Spleen (tissue), 11 donors: ENCODE data around the gene WRAP73. TPM values are rescaled to one million over a fixed set of nuclear protein-coding genes. Genes with fewer than 3 reads are reported as not detected.

ENCODE experiments used
- DNase-seq: peaks from one replicate; pipeline ENCODE4 v3.0.0-alpha.2; 2020
- H3K27ac ChIP-seq, 8 donors: fragments of 200-600 bp; sonication (generic) in 7 of 8; 1 replicate in 4 of 8; 2 replicates in 4 of 8; pipeline versions ENCODE4 v1.5.0 to v1.8.0; 2016 to 2021; ENCODE audit warnings: inconsistent platforms in 4 of 8, mild to moderate bottlenecking in 4 of 8, moderate library complexity in 1 of 8
- H3K27me3 ChIP-seq, 7 donors: fragments of 200-600 bp; sonication (generic) in 6 of 7; replicated peaks in 1 of 7; 1 replicate in 4 of 7; 2 replicates in 3 of 7; pipeline versions ENCODE4 v1.5.0 to v1.8.0; 2016 to 2021; ENCODE audit warnings: inconsistent platforms in 3 of 7, mild to moderate bottlenecking in 1 of 7
- H3K36me3 ChIP-seq, 6 donors: fragments of 200-600 bp; sonication (generic) in 5 of 6; 1 replicate in 4 of 6; 2 replicates in 2 of 6; pipeline versions ENCODE4 v1.5.0 to v1.8.0; 2016 to 2021; ENCODE audit warnings: inconsistent platforms in 2 of 6
- H3K4me1 ChIP-seq, 6 donors: fragments of 200-600 bp; sonication (generic) in 5 of 6; 1 replicate in 3 of 6; 2 replicates in 3 of 6; pipeline versions ENCODE4 v1.5.0 to v1.8.0; 2016 to 2021; ENCODE audit warnings: inconsistent platforms in 3 of 6
- H3K4me3 ChIP-seq, 8 donors: fragments of 200-600 bp; sonication (generic) in 7 of 8; 1 replicate in 4 of 8; 2 replicates in 4 of 8; pipeline versions ENCODE4 v1.5.0 to v1.8.0; 2016 to 2021; ENCODE audit warnings: inconsistent platforms in 4 of 8, mild to moderate bottlenecking in 4 of 8, moderate library complexity in 2 of 8
- H3K9me3 ChIP-seq, 8 donors: fragments of 200-600 bp; sonication (generic) in 7 of 8; 1 replicate in 4 of 8; 2 replicates in 4 of 8; pipeline versions ENCODE4 v1.5.0 to v1.8.0; 2016 to 2021; ENCODE audit warnings: inconsistent platforms in 4 of 8
- POLR2A ChIP-seq, 3 donors: fragments of 450-650 bp; IDR thresholded peaks; one replicate each; pipeline ENCODE4 v1.5.1; 2017; ENCODE audit warnings: antibody characterized with exemption in 3 of 3, mild to moderate bottlenecking in 1 of 3
- POLR2AphosphoS5 ChIP-seq, 3 donors: sonication (generic); formaldehyde crosslinking; IDR thresholded peaks; one replicate each; pipeline ENCODE4 v1.5.1; 2017; ENCODE audit warnings: antibody characterized with exemption in 3 of 3
- WGBS, 5 donors: extraction: QIAGEN DNeasy Blood & Tissue Kit in 3 of 5; methylation state at CpG; one replicate each; pipeline versions ENCODE4 v1.1.5 to v1.1.7; 2013 to 2018; 5-methylcytosine and 5-hydroxymethylcytosine counted together
- intact Hi-C: fragments of 100-400 bp; cut with DNase I; formaldehyde crosslinking; loops from one replicate; pipeline ENCODE4 v1.15.0; 2023; ENCODE audit warnings: low total_unique reads
- polyA plus RNA-seq, 3 donors: library from polyadenylated mRNA; stranded (reverse); fragments of 200-250 nt; gene quantifications; one replicate each; pipeline ENCODE4 v1.2.1, GENCODE V29; 2013
- total RNA-seq, 7 donors: library from RNA; depleted of rRNA in 3 of 7; stranded (reverse); fragments of >200 nt in 3 of 7; fragmentation: NEBNext Ultra II Directional in 4 of 7; extraction: Animal tissue kit (Norgen Biotek cat#: 25700) in 4 of 7; gene quantifications; one replicate each; pipeline versions ENCODE4 v1.1.0 to v1.2.1, GENCODE V29; 2016 to 2021
- TF ChIP-seq, protein P1 (sequence below), 11 experiments: fragments of 200-600 bp in 7 of 11; fragments of 450-650 bp in 4 of 11; sonication (generic) in 4 of 11; IDR thresholded peaks in 8 of 11; conservative IDR thresholded peaks in 3 of 11; 1 replicate in 7 of 11; 2 replicates in 4 of 11; pipeline versions ENCODE4 v1.4.0 to v1.8.0; 2016 to 2021; ENCODE audit warnings: antibody characterized with exemption in 11 of 11, inconsistent platforms in 4 of 11, mild to moderate bottlenecking in 1 of 11
- donor health status: healthy with polysubstance abuse.
- donor health status: DM: no; HTN: no; CAD: no; lungs with moderate emphysema.
- donor health status: DM: no; HTN: no; CAD: no.
- donor health status: Bipolar disorder and iron deficiency.
- donor health status: healthy.
- donor health status: DM: no; HTN: no; CAD: no.
- donor health status: DM: yes; HTN: yes; CAD: no.

Gene WRAP73
- total and polyA plus RNA-seq, 10 donors = 20.1 to 28.3 (median 25.3) TPM

DNA sequence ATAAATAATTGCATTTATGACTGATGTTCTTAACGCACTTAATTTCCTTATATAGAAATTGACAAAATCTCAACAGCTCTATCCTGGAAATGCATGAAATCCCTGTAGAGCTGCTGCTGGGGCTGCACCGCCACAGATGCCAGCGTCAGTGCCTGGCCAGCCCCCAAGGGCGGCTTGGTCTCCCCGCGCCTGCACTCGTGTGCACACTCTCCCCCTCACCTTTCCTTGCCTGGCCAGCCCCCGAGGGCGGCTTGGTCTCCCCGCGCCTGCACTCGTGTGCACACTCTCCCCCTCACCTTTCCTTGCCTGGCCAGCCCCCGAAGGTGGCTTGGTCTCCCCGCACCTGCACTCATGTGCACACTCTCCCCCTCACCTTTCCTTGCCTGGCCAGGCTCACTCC lies 13.8 kb downstream of the WRAP73 start:
- peaks cover 0 to 100% (median 91%) of the 10 kb centered on the region in 6 donors for H3K36me3 ChIP-seq
- DNase-seq = peak; percentile 29
- no peaks in the 10 kb centered on the region for H3K9me3 ChIP-seq
- TF ChIP-seq POLR2AphosphoS5 (IDR thresholded peaks at IDR 0.05) = no peak
- H3K4me3 ChIP-seq = no peak overlapping the region
- intact Hi-C loops = no loop called here
- no peak overlapping the region for H3K27ac ChIP-seq
- no peaks in the 10 kb centered on the region for H3K4me1 ChIP-seq
- no peaks in the 10 kb centered on the region for H3K27me3 ChIP-seq
- 90 to 99% (median 96%) methylated on average over 12 to 14 of the region's 14 CpGs for WGBS, 5 donors

DNA sequence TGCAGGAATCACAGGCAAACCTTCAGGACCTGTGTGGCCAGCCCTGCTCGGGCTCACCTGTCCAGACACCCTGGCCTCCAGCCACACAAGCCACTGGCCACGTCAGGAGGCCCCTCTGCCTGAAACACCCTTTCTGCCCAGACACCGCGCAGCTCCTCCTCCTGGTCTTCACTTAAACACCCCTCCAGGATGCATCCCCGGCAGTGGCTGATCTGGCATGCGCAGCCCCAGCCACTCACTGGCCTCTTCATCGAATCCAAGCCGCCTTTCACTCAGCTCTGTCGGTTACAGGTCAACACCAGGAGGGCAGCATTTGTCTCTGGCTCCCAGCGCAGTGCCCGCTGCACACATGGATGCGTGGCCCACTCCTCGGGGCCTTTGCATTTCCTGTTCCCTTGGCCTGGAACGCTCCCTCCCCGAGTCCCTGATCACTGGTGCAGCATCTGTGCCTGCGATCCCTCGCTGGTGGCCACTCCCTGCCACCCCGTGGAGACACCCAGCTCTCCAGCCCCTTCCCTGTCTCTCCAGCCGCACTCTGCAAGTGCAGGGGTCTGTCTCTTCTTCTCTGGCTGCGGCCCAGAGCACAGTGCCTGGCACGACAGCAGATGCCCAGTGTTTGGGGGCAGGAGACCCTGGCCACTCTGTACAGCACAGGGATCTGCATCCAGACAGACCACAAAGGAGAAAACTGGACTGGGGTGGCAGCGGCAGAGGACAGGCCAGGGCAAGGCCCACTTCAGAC lies 15.7 kb downstream of the WRAP73 start:
- Histone ChIP-seq H3K36me3 (peaks cover 0 to 100% (median 96%) of the 10 kb centered on the region in 6 donors), H3K27me3 (no peaks in the 10 kb centered on the region), H3K27ac (no peak overlapping the region), H3K4me1 (peaks cover 0 to 7% (median 3%) of the 10 kb centered on the region in 6 donors), H3K4me3 (no peak overlapping the region), H3K9me3 (no peaks in the 10 kb centered on the region)
- no peak for TF ChIP-seq POLR2A (IDR thresholded peaks at IDR 0.05)
- TF ChIP-seq POLR2AphosphoS5 (IDR thresholded peaks at IDR 0.05) = peak in 1 of 3 donors; percentile 15
- TF ChIP-seq, protein P1, sequence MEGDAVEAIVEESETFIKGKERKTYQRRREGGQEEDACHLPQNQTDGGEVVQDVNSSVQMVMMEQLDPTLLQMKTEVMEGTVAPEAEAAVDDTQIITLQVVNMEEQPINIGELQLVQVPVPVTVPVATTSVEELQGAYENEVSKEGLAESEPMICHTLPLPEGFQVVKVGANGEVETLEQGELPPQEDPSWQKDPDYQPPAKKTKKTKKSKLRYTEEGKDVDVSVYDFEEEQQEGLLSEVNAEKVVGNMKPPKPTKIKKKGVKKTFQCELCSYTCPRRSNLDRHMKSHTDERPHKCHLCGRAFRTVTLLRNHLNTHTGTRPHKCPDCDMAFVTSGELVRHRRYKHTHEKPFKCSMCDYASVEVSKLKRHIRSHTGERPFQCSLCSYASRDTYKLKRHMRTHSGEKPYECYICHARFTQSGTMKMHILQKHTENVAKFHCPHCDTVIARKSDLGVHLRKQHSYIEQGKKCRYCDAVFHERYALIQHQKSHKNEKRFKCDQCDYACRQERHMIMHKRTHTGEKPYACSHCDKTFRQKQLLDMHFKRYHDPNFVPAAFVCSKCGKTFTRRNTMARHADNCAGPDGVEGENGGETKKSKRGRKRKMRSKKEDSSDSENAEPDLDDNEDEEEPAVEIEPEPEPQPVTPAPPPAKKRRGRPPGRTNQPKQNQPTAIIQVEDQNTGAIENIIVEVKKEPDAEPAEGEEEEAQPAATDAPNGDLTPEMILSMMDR (IDR thresholded peaks at IDR 0.05 in 8 of 11, conservative IDR thresholded peaks at IDR 0.05 in 3 of 11) = no peak
- intact Hi-C loops = no loop called here
- WGBS, 5 donors = 91 to 97% (median 95%) methylated on average over 22 of the region's 22 CpGs
- DNase-seq = peak; percentile 42

DNA sequence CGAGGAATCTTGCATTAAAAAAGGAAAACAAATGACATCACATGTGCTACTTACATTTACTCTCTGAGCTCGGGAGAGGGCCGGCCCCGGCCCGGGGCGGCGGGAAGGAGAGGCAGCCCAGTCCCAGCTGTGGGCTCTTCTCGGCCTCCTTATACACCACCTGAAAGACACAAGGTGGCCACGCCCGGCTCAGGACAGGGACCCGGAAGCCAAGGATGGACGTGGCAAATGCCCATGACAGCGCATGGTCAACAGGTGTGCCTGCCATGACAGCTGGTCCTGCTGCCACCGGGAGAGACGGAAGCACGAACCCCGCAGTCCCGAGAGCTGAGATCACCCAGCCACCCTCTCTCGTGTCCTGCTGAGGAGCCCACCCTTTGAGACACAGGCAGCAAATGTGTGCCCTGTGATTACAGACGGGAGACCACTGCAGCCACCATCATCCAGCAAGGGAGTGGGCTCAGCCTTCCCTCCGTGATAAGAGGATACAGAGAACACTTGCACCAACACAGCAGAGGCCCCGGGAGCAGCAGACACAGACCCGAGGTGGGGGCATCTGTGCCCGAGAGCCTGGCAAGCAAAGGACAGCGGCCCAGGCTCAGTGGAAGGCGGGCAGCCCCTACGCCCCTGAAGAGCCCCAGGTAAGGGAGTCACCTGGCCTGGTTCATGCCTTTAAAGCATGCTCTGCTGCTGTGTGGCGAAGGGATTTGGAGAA lies 16.4 kb downstream of the WRAP73 start:
- DNase-seq = peak; percentile 71

DNA sequence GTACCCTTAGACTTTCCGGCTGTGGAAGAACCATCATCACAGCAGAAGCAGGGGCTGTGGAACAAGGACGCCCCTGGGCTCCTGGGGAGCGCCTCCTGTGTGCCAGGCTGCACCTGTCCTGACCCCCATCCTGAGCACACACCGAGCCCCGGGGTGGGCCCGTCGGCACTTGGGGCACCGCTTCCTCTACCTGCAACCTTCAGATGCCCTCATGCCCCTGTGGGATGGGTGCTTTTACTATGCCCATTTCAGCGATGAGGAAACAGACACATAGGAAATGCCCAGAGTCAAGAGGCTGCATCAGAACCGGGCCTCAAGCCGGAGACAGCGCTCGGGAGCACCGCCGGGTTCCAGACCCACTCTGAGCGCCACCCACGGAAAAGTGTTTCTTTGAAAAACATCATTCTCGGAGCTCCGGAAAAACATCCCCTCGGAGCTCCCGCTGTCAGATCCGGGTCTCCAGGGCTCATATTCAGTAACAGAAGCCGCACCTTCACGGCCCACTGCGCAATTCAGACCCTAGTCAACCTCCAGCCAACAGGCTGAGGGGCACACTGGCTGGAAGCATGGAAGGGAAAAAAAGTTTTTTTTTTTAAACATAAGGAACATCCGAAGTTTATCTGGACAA lies 17.1 kb downstream of the WRAP73 start:
- Histone ChIP-seq H3K4me1 (peaks cover 0 to 7% (median 3%) of the 10 kb centered on the region in 6 donors), H3K36me3 (peaks cover 2 to 100% (median 96%) of the 10 kb centered on the region in 6 donors), H3K27me3 (no peaks in the 10 kb centered on the region), H3K27ac (no peak overlapping the region), H3K9me3 (no peaks in the 10 kb centered on the region), H3K4me3 (no peak overlapping the region)
- intact Hi-C loops = no loop called here
- TF ChIP-seq, protein P1 (IDR thresholded peaks at IDR 0.05 in 8 of 11, conservative IDR thresholded peaks at IDR 0.05 in 3 of 11) = no peak
- no peak for TF ChIP-seq POLR2AphosphoS5 (IDR thresholded peaks at IDR 0.05)
- TF ChIP-seq POLR2A (IDR thresholded peaks at IDR 0.05) = no peak
- WGBS, 5 donors = 92 to 96% (median 95%) methylated on average over 23 to 26 of the region's 26 CpGs
- peak; percentile 57 for DNase-seq

More for the DNA sequence above, 16.4 kb downstream of the WRAP73 start:
- intact Hi-C loops = no loop called here
- Histone ChIP-seq H3K36me3 (peaks cover 0 to 100% (median 96%) of the 10 kb centered on the region in 6 donors), H3K4me3 (no peak overlapping the region), H3K4me1 (peaks cover 0 to 7% (median 3%) of the 10 kb centered on the region in 6 donors), H3K9me3 (no peaks in the 10 kb centered on the region), H3K27me3 (no peaks in the 10 kb centered on the region), H3K27ac (no peak overlapping the region)
- WGBS, 5 donors = 90 to 96% (median 95%) methylated on average over 15 to 28 of the region's 28 CpGs
- TF ChIP-seq, protein P1 (IDR thresholded peaks at IDR 0.05 in 8 of 11, conservative IDR thresholded peaks at IDR 0.05 in 3 of 11) = no peak
- TF ChIP-seq POLR2AphosphoS5 (IDR thresholded peaks at IDR 0.05) = no peak
- no peak for TF ChIP-seq POLR2A (IDR thresholded peaks at IDR 0.05)
